H9 (cell line): ENCODE results near the gene TACR1. TPM values are rescaled to one million over a fixed set of nuclear protein-coding genes. Genes with fewer than 3 reads are reported as not detected.
A peak's percentile ranks its signal among the peaks of the same experiment; 100 is the strongest.

Experiments
- DNase-seq: peaks from one replicate; pipeline ENCODE4 v3.0.0-alpha.2; 2017
- H2AFZ ChIP-seq: one replicate; pipeline ENCODE4 v1.6.1; 2013; ENCODE audit warnings: mild to moderate bottlenecking, low read length, control low read depth, moderate library complexity
- H2AK5ac ChIP-seq: 2 replicates; pipeline ENCODE4 v1.6.1; 2013; ENCODE audit warnings: low read length, control low read depth, mixed read lengths; ENCODE audit not compliant: insufficient read length
- H2BK120ac ChIP-seq: one replicate; pipeline ENCODE4 v1.6.1; 2013; ENCODE audit warnings: low read depth, mild to moderate bottlenecking, low read length, control low read depth, inconsistent platforms; ENCODE audit not compliant: poor library complexity, severe bottlenecking
- H2BK12ac ChIP-seq: 2 replicates; pipeline ENCODE4 v1.6.1; 2013; ENCODE audit warnings: low read length, control low read depth, mixed read lengths, low read depth; ENCODE audit not compliant: insufficient read length
- H2BK15ac ChIP-seq: 2 replicates; pipeline ENCODE4 v1.6.1; 2013; ENCODE audit warnings: low read depth, low read length, control low read depth
- H2BK20ac ChIP-seq: one replicate; pipeline ENCODE4 v1.6.1; 2013; ENCODE audit warnings: low read depth, mild to moderate bottlenecking, low read length, control low read depth, inconsistent platforms; ENCODE audit not compliant: poor library complexity, severe bottlenecking
- H2BK5ac ChIP-seq: 2 replicates; pipeline ENCODE4 v1.6.1; 2013; ENCODE audit warnings: low read length, control low read depth, mixed read lengths; ENCODE audit not compliant: insufficient read length
- H3K14ac ChIP-seq: 2 replicates; pipeline ENCODE4 v1.6.1; 2013; ENCODE audit warnings: low read length, control low read depth; ENCODE audit not compliant: insufficient read depth
- H3K18ac ChIP-seq: 2 replicates; pipeline ENCODE4 v1.6.1; 2013; ENCODE audit warnings: low read depth, mild to moderate bottlenecking, mixed read lengths, low read length, control low read depth; ENCODE audit not compliant: insufficient read length
- H3K23ac ChIP-seq: 2 replicates; pipeline ENCODE4 v1.6.1; 2013; ENCODE audit warnings: low read length, control low read depth, mixed read lengths, low read depth; ENCODE audit not compliant: insufficient read length
- H3K23me2 ChIP-seq: 2 replicates; pipeline ENCODE4 v1.6.1; 2013; ENCODE audit warnings: low read depth, mild to moderate bottlenecking, mixed read lengths, low read length, control low read depth; ENCODE audit not compliant: insufficient read length, poor library complexity, severe bottlenecking
- H3K27ac ChIP-seq: 2 replicates; pipeline ENCODE4 v1.5.1; 2013; ENCODE audit warnings: low read length, control low read depth, mixed read lengths, low read depth; ENCODE audit not compliant: insufficient read length
- H3K27me3 ChIP-seq: 2 replicates; pipeline ENCODE4 v1.6.1; 2013; ENCODE audit warnings: low read length, control low read depth, inconsistent platforms; ENCODE audit not compliant: insufficient read depth
- H3K4ac ChIP-seq: 2 replicates; pipeline ENCODE4 v1.6.1; 2013; ENCODE audit warnings: low read depth, mild to moderate bottlenecking, control low read depth, inconsistent platforms, low read length, moderate library complexity
- H3K4me1 ChIP-seq: 2 replicates; pipeline ENCODE4 v1.6.1; 2013; ENCODE audit warnings: low read length, control low read depth, inconsistent platforms; ENCODE audit not compliant: insufficient read depth
- H3K4me2 ChIP-seq: 2 replicates; pipeline ENCODE4 v1.6.1; 2013; ENCODE audit warnings: low read length, control low read depth, mixed read lengths; ENCODE audit not compliant: insufficient read length, insufficient read depth
- H3K56ac ChIP-seq: 2 replicates; pipeline ENCODE4 v1.6.1; 2013; ENCODE audit warnings: low read depth, mild to moderate bottlenecking, mixed read lengths, low read length, control low read depth; ENCODE audit not compliant: insufficient read length
- H3K79me1 ChIP-seq: 2 replicates; pipeline ENCODE4 v1.6.1; 2013; ENCODE audit warnings: low read depth, mild to moderate bottlenecking, moderate library complexity, low read length, control low read depth, inconsistent platforms; ENCODE audit not compliant: insufficient read depth, poor library complexity, severe bottlenecking
- H3K79me2 ChIP-seq: 2 replicates; pipeline ENCODE4 v1.6.1; 2013; ENCODE audit warnings: low read length, control low read depth, inconsistent platforms; ENCODE audit not compliant: insufficient read depth
- H3K9ac ChIP-seq: 2 replicates; pipeline ENCODE4 v1.6.1; 2013; ENCODE audit warnings: low read length, control low read depth, mixed read lengths; ENCODE audit not compliant: insufficient read length; ENCODE audit errors: extremely low read depth
- H3K9me3 ChIP-seq: one replicate; pipeline ENCODE4 v1.6.1; 2013; ENCODE audit warnings: low read depth, low read length, inconsistent platforms; ENCODE audit not compliant: control insufficient read depth
- H3T11ph ChIP-seq: one replicate; pipeline ENCODE4 v1.6.1; 2013; ENCODE audit warnings: mild to moderate bottlenecking, low read length, control low read depth, inconsistent platforms
- H4K20me1 ChIP-seq: one replicate; pipeline ENCODE4 v1.6.1; 2013; ENCODE audit not compliant: control insufficient read depth, insufficient read length, insufficient read depth
- H4K5ac ChIP-seq: 2 replicates; pipeline ENCODE4 v1.6.1; 2013; ENCODE audit warnings: low read depth, mild to moderate bottlenecking, mixed read lengths, low read length, control low read depth; ENCODE audit not compliant: insufficient read length
- H4K8ac ChIP-seq: replicated peaks from 2 replicates; pipeline ENCODE4 v1.6.1; 2013; ENCODE audit warnings: low read length, control low read depth, mixed read lengths, low read depth; ENCODE audit not compliant: insufficient read length
- H4K91ac ChIP-seq: 2 replicates; pipeline ENCODE4 v1.6.1; 2013; ENCODE audit warnings: low read depth, mild to moderate bottlenecking, moderate library complexity, mixed read lengths, low read length, control low read depth; ENCODE audit not compliant: insufficient read length
- H3K27ac Mint-ChIP-seq, 3 experiments: 2 replicates in 2 of 3; 3 replicates in 1 of 3; pipeline ENCODE4 v1.8.0; 2020 to 2021; ENCODE audit warnings: mixed read lengths in 3 of 3, mild to moderate bottlenecking in 1 of 3, moderate library complexity in 1 of 3
- H3K27me3 Mint-ChIP-seq: 2 replicates; pipeline ENCODE4 v1.8.0; 2021; ENCODE audit warnings: low read depth, mild to moderate bottlenecking, moderate library complexity, mixed read lengths
- H3K36me3 Mint-ChIP-seq, 3 experiments: 2 replicates in 2 of 3; 3 replicates in 1 of 3; pipeline ENCODE4 v1.8.0; 2020 to 2021; ENCODE audit warnings: low read depth in 3 of 3, mixed read lengths in 3 of 3; ENCODE audit not compliant: insufficient read depth in 1 of 3
- H3K4me1 Mint-ChIP-seq, 2 experiments: 2 replicates each; pipeline ENCODE4 v1.8.0; 2020; ENCODE audit warnings: mixed read lengths in 2 of 2
- H3K4me3 Mint-ChIP-seq, 2 experiments: 2 replicates in 1 of 2; 3 replicates in 1 of 2; pipeline ENCODE4 v1.8.0; 2020 to 2021; ENCODE audit warnings: mild to moderate bottlenecking in 2 of 2, mixed read lengths in 2 of 2, moderate library complexity in 1 of 2
- H3K9me3 Mint-ChIP-seq, 2 experiments: 2 replicates in 1 of 2; 3 replicates in 1 of 2; pipeline ENCODE4 v1.8.0; 2020; ENCODE audit warnings: mild to moderate bottlenecking in 2 of 2, mixed read lengths in 2 of 2, moderate library complexity in 1 of 2
- CTCF ChIP-seq: fragments of 200-600 bp; sonication (generic); conservative IDR thresholded peaks from 3 replicates; pipeline ENCODE4 v1.8.0; 2021; ENCODE audit warnings: antibody characterized with exemption, mild to moderate bottlenecking
- WGBS: extraction: QIAGEN DNeasy Blood & Tissue Kit; methylation state at CpG from one replicate; pipeline ENCODE4 v1.1.7; 2013; ENCODE audit warnings: missing lambda C conversion rate, low lambda C conversion rate, mixed read lengths; ENCODE audit not compliant: insufficient read length; ENCODE audit errors: extremely low coverage; 5-methylcytosine and 5-hydroxymethylcytosine counted together
- total RNA-seq: library from RNA; stranded (reverse); gene quantifications from 2 replicates; pipeline ENCODE4 v1.2.1, GENCODE V29; 2021

The TACR1 gene
- total RNA-seq, 1 experiment from 2014 or later, result 1.4 TPM

GRCh38 chr2:75025633-75026380 lies 173.5 kb downstream of the TACR1 start:
- peak overlapping the region in 1 of 3 experiments; percentile 5; a peak in 1 of 7 replicates for H3K27ac Mint-ChIP-seq

More at GRCh38 chr2:75025633-75026380, 173.5 kb downstream of the TACR1 start:
- Mint-ChIP-seq H3K4me1 (peaks cover 9 to 14% of the 10 kb centered on the region in 2 experiments), H3K36me3 (no peaks in the 10 kb centered on the region), H3K27me3 (no peaks in the 10 kb centered on the region), H3K4me3 (no peak overlapping the region), H3K9me3 (no peaks in the 10 kb centered on the region)
- Histone ChIP-seq H3K4ac (no peak overlapping the region), H4K8ac (no peak overlapping the region), H2BK120ac (no peak overlapping the region), H3K56ac (no peak overlapping the region), H3T11ph (no peak overlapping the region), H4K91ac (no peak overlapping the region), H2AFZ (no peak overlapping the region), H3K4me1 (no peaks in the 10 kb centered on the region), H3K79me1 (no peaks in the 10 kb centered on the region), H3K23me2 (no peaks in the 10 kb centered on the region), H2AK5ac (no peak overlapping the region), H3K9me3 (no peaks in the 10 kb centered on the region), H3K23ac (no peak overlapping the region), H4K5ac (no peak overlapping the region), H2BK5ac (no peak overlapping the region), H3K9ac (no peak overlapping the region), H3K27me3 (no peaks in the 10 kb centered on the region; the same call in 1 of the 2 replicates), H2BK12ac (no peak overlapping the region), H3K4me2 (no peak overlapping the region), H2BK15ac (no peak overlapping the region), H3K79me2 (no peaks in the 10 kb centered on the region), H3K18ac (no peak overlapping the region), H4K20me1 (no peaks in the 10 kb centered on the region), H3K27ac (no peak overlapping the region), H2BK20ac (no peak overlapping the region), H3K14ac (no peak overlapping the region)
- no peak for TF ChIP-seq CTCF
- DNase-seq, result no peak
- WGBS, result no CpG with 5 or more reads among the region's 2 CpGs
